ENCODE data around the gene ABCC1. TPM values are rescaled to one million over a fixed set of nuclear protein-coding genes. Genes with fewer than 3 reads are reported as not detected.

ABCC1 gene
- polyA plus RNA-seq, 1 donor from 2014 or later = 3.0 TPM

- Histone ChIP-seq H3K9ac (ENCODE audit: low read length) (no peak overlapping the region), H3K9me2 (ENCODE audit: insufficient read depth, low read length) (no peaks in the 10 kb centered on the region), H3F3A (ENCODE audit: insufficient read depth, low read length, poor library complexity, severe bottlenecking) (no peaks in the 10 kb centered on the region), H3K79me2 (replicated peaks; ENCODE audit: insufficient read depth, low read length) (no peaks in the 10 kb centered on the region), H3K4me2 (ENCODE audit: low read length) (no peak overlapping the region), H3K36me3 (ENCODE audit: insufficient read depth, low read length) (no peaks in the 10 kb centered on the region), H4K20me1 (ENCODE audit: insufficient read depth) (no peaks in the 10 kb centered on the region), H3K27ac (ENCODE audit: low read length) (no peak overlapping the region), H2AFZ (ENCODE audit: low read depth, low read length) (no peak overlapping the region), H3K4me3 (ENCODE audit: low read length) (no peak overlapping the region), H3K27me3 (ENCODE audit: insufficient read depth, low read depth, low read length) (no peaks in the 10 kb centered on the region), H3K9me3 (ENCODE audit: low read length) (no peaks in the 10 kb centered on the region)
- no peak for TF ChIP-seq EP300 (conservative IDR thresholded peaks at IDR 0.05; ENCODE audit: poor library complexity, severe bottlenecking)
- no peak for TF ChIP-seq MXI1 (conservative IDR thresholded peaks at IDR 0.05; ENCODE audit: poor library complexity, severe bottlenecking)
- TF ChIP-seq EZH2 (IDR thresholded peaks at IDR 0.05; ENCODE audit: borderline replicate concordance, insufficient read depth, low read length, poor library complexity, severe bottlenecking) = no peak
- no peak for TF ChIP-seq TAF1 (IDR thresholded peaks at IDR 0.05; ENCODE audit: low read depth)
- no peak for TF ChIP-seq REST (IDR thresholded peaks at IDR 0.05; ENCODE audit: borderline replicate concordance)
- TF ChIP-seq CTCF (IDR thresholded peaks at IDR 0.05; ENCODE audit: poor library complexity, severe bottlenecking) = no peak
- TF ChIP-seq RAD21 (conservative IDR thresholded peaks at IDR 0.05) = no peak
- no peak for TF ChIP-seq SMC3 (conservative IDR thresholded peaks at IDR 0.05; ENCODE audit: poor library complexity)
- no peak for TF ChIP-seq POLR2AphosphoS5 (IDR thresholded peaks at IDR 0.05)
Observed at GRCh38 chr16:16143038-16143763, 193.8 kb downstream of the ABCC1 start.

GRCh38 chr16:16143931-16144330 lies 194.5 kb downstream of the ABCC1 start:
- Histone ChIP-seq H4K20me1 (ENCODE audit: insufficient read depth) (no peaks in the 10 kb centered on the region), H3K27ac (ENCODE audit: low read length) (no peak overlapping the region), H2AFZ (ENCODE audit: low read depth, low read length) (no peak overlapping the region), H3F3A (ENCODE audit: insufficient read depth, low read length, poor library complexity, severe bottlenecking) (no peaks in the 10 kb centered on the region), H3K9me2 (ENCODE audit: insufficient read depth, low read length) (no peaks in the 10 kb centered on the region), H3K9ac (ENCODE audit: low read length) (no peak overlapping the region), H3K9me3 (ENCODE audit: low read length) (no peaks in the 10 kb centered on the region), H3K4me3 (ENCODE audit: low read length) (no peak overlapping the region), H3K4me2 (ENCODE audit: low read length) (no peak overlapping the region), H3K27me3 (ENCODE audit: insufficient read depth, low read depth, low read length) (no peaks in the 10 kb centered on the region), H3K36me3 (ENCODE audit: insufficient read depth, low read length) (no peaks in the 10 kb centered on the region), H3K79me2 (replicated peaks; ENCODE audit: insufficient read depth, low read length) (no peaks in the 10 kb centered on the region)
- TF ChIP-seq POLR2AphosphoS5 (IDR thresholded peaks at IDR 0.05) (no peak), EP300 (conservative IDR thresholded peaks at IDR 0.05; ENCODE audit: poor library complexity, severe bottlenecking) (no peak), CTCF (IDR thresholded peaks at IDR 0.05; ENCODE audit: poor library complexity, severe bottlenecking) (no peak)
